HG03442 (cell line): Measurements from ENCODE around the gene SLC47A2.

ENCODE experiments used
- ATAC-seq: cut with Tn5 transposase; IDR thresholded peaks from one replicate; pipeline ENCODE4 v1.9.1; 2021; ENCODE audit warnings: mild to moderate bottlenecking, moderate library complexity; ENCODE audit not compliant: unreplicated experiment

The SLC47A2 gene

DNA sequence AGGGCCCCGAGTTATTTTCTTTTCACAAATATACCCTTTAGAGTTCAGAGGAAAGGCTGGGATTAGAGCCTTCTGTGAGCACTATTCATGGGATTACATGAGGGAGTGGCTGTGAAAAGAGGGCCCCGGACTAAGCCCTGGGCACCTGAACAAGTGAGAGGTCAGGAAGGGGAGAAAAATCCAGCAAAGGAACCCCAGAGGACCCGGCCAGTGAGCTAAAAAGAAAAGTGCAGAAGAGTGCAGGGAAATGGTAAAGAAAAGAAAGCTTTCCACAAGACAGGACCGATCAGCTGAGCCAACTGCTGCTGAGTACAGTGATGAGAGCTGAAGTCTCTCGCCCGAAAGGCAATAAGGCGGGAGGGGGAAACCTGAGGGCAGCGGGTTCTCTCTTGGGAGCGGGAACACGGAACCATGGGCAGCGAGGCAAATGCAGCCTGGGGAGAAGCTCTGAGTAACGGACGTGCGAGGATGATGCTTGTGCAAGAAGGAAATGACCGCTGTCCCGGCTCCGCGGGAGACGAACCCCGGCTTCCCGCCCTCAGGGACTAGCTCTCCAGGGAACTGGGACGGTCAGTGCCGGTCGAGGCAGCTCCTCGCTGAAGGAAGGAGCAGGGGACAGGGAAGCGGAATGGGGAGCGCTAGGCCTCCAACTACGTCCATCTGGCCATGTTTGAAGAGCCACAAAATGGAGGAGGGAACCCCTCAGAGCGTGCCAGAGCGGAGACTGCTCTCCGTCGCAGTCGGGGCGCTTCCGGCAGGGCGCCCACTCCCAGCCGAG lies 68.5 kb downstream of the SLC47A2 start:
- ATAC-seq, result peak; percentile 4

DNA sequence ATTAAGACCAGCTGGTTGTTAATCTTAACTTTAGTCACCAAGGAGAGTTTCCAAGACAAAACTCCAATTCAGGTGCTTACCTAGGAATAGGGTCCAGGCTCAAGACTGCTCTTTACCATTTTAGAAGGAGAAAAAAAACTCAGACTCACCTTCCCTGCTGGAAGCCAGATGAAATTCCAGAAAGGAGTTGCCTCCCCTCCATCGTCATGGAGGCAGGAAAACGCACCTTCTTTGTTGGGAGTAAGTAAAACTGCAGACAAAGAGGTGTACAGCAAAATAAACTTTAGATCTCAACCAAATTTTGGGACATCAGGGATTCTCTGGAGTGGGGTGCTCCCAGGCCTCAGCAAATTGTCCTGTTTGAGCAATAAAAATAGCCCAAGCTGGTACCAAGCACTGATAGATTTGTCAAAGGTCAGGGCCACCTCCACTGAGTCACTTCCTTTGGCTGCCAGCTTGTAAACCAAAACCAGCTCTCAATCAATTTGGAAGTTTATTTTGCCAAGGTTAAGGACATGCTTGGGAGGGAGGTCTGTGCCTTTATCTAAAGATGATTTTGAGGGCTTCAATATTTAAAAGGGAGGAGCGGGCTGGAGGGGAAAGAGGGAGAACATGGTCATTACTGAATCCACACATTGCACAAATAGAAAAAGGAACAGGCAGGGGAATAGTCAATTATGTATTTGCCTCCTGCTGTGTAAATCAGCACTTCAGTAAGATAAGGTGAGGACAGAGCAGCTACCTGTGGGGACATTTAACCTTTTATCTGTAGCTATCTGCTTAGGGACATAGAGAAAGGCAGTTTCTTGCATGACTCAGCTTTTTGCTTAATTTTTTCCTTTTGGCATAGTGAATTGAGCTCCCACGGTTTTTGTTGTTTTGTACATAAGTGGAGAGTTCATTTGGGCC lies 69.3 kb downstream of the SLC47A2 start:
- no peak for ATAC-seq

DNA sequence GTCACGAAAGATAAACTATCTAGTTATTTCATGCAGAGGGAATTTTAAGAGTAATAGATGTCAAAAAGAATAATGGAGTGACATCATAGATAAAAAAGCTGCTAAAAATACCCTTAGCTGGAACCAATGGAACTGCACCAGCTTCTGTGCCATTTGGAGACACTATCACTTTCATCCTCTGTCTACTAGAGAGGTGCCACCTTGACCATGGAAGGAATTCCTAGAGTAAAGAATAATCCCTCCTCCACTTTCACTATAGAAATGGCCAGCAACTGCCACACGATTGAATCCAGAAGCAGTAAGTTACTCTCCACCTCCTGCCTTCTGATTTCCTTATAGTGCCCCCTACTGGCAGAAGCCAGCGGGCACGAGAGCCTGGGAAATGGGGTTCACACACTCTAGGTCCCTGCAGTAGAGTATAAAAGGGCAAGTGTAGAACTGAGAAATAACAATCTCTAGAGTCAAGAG lies 70.6 kb downstream of the SLC47A2 start:
- no peak for ATAC-seq

DNA sequence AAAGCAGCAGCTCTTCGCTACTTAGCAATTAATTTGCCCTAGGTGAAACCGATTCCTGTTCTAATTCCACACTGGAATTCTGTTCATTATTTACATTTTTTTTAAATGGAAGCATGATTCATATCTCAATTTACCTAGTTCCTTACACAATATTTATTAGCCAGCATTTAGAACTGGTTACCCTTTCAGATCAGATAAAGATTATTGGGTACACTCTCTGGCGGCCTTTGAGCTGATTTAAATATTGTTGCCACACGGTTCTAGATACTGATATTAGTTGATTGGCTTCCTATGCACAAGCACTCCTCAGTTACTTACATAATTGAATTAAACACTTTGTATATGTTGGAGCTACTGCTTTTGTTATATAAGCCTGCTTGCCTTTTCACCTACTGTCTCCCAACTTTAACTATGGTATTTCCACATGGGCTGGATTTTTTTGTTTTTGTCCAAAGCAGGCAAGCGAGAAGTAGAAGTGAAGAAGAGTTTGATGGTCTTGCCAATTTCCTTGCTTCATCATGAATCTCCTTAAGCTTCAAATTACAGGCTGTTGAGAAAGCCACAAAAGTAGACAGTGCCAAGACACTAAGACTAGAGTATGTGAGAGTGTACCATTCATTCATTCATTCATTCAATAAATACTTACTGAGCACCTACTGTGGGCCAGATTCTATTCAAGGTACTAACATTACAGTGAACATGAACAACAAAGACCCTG lies 71.7 kb downstream of the SLC47A2 start:
- no peak for ATAC-seq

DNA sequence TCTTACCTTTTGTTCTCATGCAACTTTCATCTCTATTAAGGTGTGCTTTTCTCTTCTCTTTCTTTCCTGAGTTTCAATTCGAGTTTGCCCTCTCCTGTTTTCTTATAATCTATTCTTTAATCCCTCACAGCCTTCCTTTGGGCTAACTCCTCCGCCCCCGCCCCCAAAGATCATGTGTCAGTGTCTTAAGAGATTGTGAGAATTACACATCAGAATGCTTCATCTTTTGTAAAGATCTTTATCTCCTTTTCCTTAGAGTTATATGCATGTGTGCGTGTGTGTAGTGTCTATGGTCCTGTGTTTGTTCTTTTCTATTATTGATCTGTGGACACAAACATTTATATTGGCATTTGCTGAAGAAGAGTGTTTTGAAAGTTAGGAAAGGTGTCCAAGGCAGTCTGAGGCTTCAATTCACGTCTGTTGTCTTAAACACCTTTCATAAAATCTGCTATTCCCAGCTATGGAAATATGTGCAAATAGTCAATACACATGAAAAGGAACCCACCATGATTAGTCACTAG lies 74.0 kb downstream of the SLC47A2 start:
- ATAC-seq, result no peak

DNA sequence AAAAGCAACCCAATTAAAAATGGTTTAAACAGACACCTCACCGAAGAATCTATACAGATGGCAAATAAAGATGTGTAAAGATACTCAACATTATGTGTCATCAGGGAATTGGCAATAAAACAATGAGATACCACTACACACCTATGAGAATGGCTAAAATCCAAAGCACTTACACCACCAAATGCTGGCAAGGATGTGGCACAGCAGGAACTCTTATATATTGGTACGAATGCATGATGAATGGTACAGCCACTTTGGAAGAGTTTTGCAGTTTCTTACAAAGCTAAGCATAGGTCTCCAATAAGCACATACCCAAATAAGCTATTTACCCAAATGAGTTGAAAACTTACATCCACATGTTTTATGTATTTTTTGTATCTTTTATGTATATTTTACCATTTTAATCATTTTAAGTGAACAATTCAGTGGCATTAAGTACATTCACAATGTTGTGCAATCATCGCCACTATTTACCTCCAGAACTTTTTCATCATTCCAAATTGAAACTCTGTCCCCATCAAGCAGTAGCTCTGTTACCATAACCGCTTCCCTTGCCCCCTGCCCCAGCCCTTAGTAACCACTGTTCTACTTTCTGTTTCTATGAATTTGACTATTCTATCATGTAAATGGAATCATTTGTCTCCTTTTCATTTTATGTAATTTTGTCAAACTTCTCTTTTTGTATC lies 74.6 kb downstream of the SLC47A2 start:
- ATAC-seq, result no peak

DNA sequence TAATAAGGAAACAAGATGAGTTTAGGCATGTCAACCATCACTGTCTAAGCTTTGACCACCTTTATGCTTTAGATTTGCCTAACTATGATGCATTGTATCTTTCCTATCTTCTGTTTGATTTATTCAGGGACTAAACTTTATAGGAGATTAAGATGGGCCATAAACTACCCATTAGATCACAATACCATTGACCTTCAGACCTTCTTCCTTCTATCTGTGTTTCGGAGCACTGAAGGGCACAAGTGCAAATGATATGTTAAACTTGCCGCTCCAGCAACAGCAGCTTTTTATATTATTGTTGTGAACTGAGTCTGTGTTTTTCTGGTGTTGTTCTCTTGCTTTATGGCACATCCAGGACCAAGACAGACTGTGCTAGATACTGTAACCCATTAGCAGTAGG lies 84.5 kb downstream of the SLC47A2 start:
- no peak for ATAC-seq

DNA sequence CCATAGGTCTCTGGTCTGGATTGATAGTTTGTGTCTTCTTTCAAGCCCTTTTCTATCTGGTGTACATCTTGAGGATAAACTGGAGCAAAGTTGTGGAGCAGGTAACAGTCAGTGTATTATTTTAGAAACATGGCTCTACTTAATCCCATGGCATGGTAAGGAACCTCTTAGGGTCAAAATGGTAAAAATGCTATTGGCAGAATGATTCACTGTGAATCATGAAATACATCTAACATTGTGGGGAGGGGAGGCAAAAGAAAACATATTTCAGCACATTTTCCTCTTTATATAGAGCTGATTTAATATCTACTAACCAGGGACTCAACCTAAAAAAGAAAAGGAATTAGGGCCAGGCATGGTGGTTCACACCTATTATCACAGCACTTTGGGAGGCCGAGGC lies 85.7 kb downstream of the SLC47A2 start:
- ATAC-seq, result no peak

DNA sequence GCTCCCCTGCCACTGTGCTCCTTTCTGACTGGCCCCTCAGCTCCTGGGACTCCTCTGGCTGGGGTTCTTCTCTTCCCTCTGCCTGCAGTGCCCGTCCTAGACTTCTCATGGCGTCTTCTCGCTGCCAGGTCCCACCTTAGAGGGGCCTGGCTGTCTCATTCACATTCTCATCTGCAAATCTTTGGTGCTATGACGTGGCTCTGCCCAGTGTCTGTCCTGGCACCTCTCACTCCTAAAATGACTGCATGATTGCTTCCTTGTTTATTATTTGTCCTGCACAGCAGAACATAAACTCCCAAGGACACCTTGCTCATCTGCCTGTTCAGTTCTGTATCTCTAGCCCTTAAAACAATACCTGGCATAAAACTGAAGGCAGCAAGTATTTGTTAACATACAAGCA lies 86.3 kb downstream of the SLC47A2 start:
- ATAC-seq, result no peak

DNA sequence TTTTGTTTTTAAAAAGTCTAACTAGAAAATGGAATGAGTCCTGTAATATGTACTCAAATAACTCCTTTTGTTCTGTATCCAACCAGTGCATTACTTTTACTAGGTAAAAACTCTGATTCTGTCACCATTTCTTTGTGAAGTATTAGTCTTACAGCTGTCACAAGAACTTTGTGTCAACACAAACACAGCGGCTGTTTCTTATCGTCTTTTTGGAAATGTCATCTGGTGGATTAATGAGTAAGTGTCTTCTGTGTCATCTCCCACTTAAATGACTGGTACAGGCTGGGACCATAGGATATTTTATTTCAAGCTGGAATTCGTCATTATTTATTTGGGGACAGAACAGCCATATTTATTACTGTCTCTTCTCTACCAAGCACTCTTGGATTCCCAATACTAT lies 86.9 kb downstream of the SLC47A2 start:
- ATAC-seq, result no peak
